ENCODE data around the gene SPAG16. TPM values are rescaled to one million over a fixed set of nuclear protein-coding genes. Genes with fewer than 3 reads are reported as not detected.

Gene SPAG16
- total RNA-seq, 1 experiment from 2014 or later: 0.30 TPM

DNA sequence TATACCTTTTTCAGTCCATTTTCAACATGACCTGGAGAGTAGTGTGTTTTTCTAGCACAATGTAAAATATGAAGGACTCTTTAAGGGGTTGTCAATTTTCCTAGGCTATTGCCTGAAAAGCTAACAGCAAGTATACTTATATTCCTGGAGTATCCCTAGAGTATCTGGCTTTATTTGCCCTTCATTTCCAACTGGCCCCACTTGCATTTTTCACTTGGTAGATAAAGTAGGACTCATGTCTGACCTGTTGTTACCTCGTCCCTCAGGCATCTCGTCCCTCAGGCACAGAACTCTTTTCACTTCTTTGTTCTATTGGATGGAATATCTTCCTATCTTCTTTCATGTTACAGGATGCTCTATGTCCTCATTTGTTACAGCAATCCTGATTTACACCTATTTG lies 69.2 kb downstream of the SPAG16 start:
- POLR2A ChIA-PET: no interaction called here
- Histone ChIP-seq H3K79me2 (ENCODE audit: insufficient read depth, low read length) (no peaks in the 10 kb centered on the region), H3K9me3 (ENCODE audit: control insufficient read depth in 1 of 2, insufficient read depth in 1 of 2, low read depth in 1 of 2, low read length in 2 of 2) (no peaks in the 10 kb centered on the region), H2AFZ (ENCODE audit: low read depth, low read length, poor library complexity, severe bottlenecking) (no peak overlapping the region), H3K9ac (ENCODE audit: low read length) (no peak overlapping the region), H3K27me3 (ENCODE audit: insufficient read depth, low read length) (no peaks in the 10 kb centered on the region), H3K36me3 (ENCODE audit: control insufficient read depth in 1 of 2, insufficient read depth in 2 of 2, low read length in 2 of 2) (no peaks in the 10 kb centered on the region), H4K20me1 (ENCODE audit: insufficient read depth) (no peaks in the 10 kb centered on the region), H3K9me2 (ENCODE audit: insufficient read depth) (no peaks in the 10 kb centered on the region), H3K4me2 (ENCODE audit: low read length) (no peak overlapping the region), H3K4me1 (ENCODE audit: control insufficient read depth in 1 of 2, insufficient read depth in 2 of 2, low read length in 2 of 2) (no peaks in the 10 kb centered on the region), H3K27ac (ENCODE audit: low read depth, low read length) (no peak overlapping the region), H3K4me3 (replicated peaks in 1 of 2; ENCODE audit: low read depth in 1 of 2, low read length in 2 of 2) (no peak overlapping the region)
- ATAC-seq: no peak
- no peak for DNase-seq (ENCODE audit: low read depth, low spot score)
- BruUV-seq (replicated peaks): no TSS peak
- no peak for TF ChIP-seq EGR1 (IDR thresholded peaks at IDR 0.05; ENCODE audit: low read depth)
- TF ChIP-seq POLR2AphosphoS5 (IDR thresholded peaks at IDR 0.05; ENCODE audit: low read depth, low read length): no peak
- TF ChIP-seq CBX3 (IDR thresholded peaks at IDR 0.05; ENCODE audit: low read depth): no peak
- no peak for TF ChIP-seq POLR2A (IDR thresholded peaks at IDR 0.05; ENCODE audit: borderline replicate concordance, extremely low read depth, insufficient read depth, insufficient read length)
- TF ChIP-seq RAD21 (IDR thresholded peaks at IDR 0.05; ENCODE audit: low read depth): no peak
- no peak for TF ChIP-seq SP1 (IDR thresholded peaks at IDR 0.05; ENCODE audit: low read depth)
- TF ChIP-seq, protein P1, sequence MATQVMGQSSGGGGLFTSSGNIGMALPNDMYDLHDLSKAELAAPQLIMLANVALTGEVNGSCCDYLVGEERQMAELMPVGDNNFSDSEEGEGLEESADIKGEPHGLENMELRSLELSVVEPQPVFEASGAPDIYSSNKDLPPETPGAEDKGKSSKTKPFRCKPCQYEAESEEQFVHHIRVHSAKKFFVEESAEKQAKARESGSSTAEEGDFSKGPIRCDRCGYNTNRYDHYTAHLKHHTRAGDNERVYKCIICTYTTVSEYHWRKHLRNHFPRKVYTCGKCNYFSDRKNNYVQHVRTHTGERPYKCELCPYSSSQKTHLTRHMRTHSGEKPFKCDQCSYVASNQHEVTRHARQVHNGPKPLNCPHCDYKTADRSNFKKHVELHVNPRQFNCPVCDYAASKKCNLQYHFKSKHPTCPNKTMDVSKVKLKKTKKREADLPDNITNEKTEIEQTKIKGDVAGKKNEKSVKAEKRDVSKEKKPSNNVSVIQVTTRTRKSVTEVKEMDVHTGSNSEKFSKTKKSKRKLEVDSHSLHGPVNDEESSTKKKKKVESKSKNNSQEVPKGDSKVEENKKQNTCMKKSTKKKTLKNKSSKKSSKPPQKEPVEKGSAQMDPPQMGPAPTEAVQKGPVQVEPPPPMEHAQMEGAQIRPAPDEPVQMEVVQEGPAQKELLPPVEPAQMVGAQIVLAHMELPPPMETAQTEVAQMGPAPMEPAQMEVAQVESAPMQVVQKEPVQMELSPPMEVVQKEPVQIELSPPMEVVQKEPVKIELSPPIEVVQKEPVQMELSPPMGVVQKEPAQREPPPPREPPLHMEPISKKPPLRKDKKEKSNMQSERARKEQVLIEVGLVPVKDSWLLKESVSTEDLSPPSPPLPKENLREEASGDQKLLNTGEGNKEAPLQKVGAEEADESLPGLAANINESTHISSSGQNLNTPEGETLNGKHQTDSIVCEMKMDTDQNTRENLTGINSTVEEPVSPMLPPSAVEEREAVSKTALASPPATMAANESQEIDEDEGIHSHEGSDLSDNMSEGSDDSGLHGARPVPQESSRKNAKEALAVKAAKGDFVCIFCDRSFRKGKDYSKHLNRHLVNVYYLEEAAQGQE (IDR thresholded peaks at IDR 0.05; ENCODE audit: low read depth): no peak
- TF ChIP-seq ZFX (IDR thresholded peaks at IDR 0.05): no peak
- TF ChIP-seq, protein P2, sequence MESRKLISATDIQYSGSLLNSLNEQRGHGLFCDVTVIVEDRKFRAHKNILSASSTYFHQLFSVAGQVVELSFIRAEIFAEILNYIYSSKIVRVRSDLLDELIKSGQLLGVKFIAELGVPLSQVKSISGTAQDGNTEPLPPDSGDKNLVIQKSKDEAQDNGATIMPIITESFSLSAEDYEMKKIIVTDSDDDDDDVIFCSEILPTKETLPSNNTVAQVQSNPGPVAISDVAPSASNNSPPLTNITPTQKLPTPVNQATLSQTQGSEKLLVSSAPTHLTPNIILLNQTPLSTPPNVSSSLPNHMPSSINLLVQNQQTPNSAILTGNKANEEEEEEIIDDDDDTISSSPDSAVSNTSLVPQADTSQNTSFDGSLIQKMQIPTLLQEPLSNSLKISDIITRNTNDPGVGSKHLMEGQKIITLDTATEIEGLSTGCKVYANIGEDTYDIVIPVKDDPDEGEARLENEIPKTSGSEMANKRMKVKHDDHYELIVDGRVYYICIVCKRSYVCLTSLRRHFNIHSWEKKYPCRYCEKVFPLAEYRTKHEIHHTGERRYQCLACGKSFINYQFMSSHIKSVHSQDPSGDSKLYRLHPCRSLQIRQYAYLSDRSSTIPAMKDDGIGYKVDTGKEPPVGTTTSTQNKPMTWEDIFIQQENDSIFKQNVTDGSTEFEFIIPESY (IDR thresholded peaks at IDR 0.05; ENCODE audit: extremely low read depth, insufficient replicate concordance, low read length): no peak
- TF ChIP-seq, protein P3, sequence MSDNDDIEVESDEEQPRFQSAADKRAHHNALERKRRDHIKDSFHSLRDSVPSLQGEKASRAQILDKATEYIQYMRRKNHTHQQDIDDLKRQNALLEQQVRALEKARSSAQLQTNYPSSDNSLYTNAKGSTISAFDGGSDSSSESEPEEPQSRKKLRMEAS (IDR thresholded peaks at IDR 0.05): no peak
- TF ChIP-seq YY1 (IDR thresholded peaks at IDR 0.05; ENCODE audit: extremely low read depth, insufficient replicate concordance, low read depth, low read length): no peak
- no peak for TF ChIP-seq EZH2phosphoT487 (IDR thresholded peaks at IDR 0.05; ENCODE audit: borderline replicate concordance)
- TF ChIP-seq FOSL1 (IDR thresholded peaks at IDR 0.05; ENCODE audit: low read depth): no peak
- no peak for TF ChIP-seq ELF1 (IDR thresholded peaks at IDR 0.05; ENCODE audit: borderline replicate concordance, low read depth)
- TF ChIP-seq CEBPB (IDR thresholded peaks at IDR 0.05; ENCODE audit: low read depth): no peak
- RAD21 ChIA-PET (ENCODE audit: low non-redundant PET in 1 of 2, low total read pairs in 2 of 2, uncharacterized antibody in 2 of 2, unreplicated experiment in 2 of 2): no interaction called here
- CTCF ChIA-PET: no interaction called here
- intact Hi-C loops (cut with micrococcal nuclease): no loop called here
